GM23248 (cell line): ENCODE measurements around the gene ULK3. TPM values are rescaled to one million over a fixed set of nuclear protein-coding genes. Genes with fewer than 3 reads are reported as not detected.

ENCODE experiments used
- DNase-seq: peaks from one replicate; pipeline ENCODE4 v3.0.0-alpha.2; 2015
- H2AFZ ChIP-seq: fragments of 200-600 bp; sonication (generic); 2 replicates; pipeline ENCODE4 v1.6.1; 2016; ENCODE audit warnings: antibody characterized with exemption
- H3F3A ChIP-seq: fragments of 200-600 bp; sonication (generic); 2 replicates; pipeline ENCODE4 v1.6.1; 2016; ENCODE audit warnings: mild to moderate bottlenecking, antibody characterized with exemption, mixed run types; ENCODE audit not compliant: insufficient read depth
- H3K27ac ChIP-seq: fragments of 200-600 bp; sonication (generic); 2 replicates; pipeline ENCODE4 v1.5.1; 2016; ENCODE audit warnings: mild to moderate bottlenecking
- H3K27me3 ChIP-seq: fragments of 200-600 bp; sonication (generic); replicated peaks from 2 replicates; pipeline ENCODE4 v1.6.1; 2016; ENCODE audit warnings: mild to moderate bottlenecking; ENCODE audit not compliant: insufficient read depth
- H3K36me3 ChIP-seq: fragments of 200-600 bp; sonication (generic); 2 replicates; pipeline ENCODE4 v1.6.1; 2016; ENCODE audit warnings: low read depth, mild to moderate bottlenecking
- H3K4me1 ChIP-seq: fragments of 200-600 bp; sonication (generic); 2 replicates; pipeline ENCODE4 v1.6.1; 2016; ENCODE audit warnings: mild to moderate bottlenecking; ENCODE audit not compliant: insufficient read depth
- H3K4me2 ChIP-seq: fragments of 200-600 bp; sonication (generic); one replicate; pipeline ENCODE4 v1.6.1; 2016; ENCODE audit warnings: mild to moderate bottlenecking; ENCODE audit not compliant: unreplicated experiment
- H3K4me3 ChIP-seq: fragments of 200-600 bp; sonication (generic); 2 replicates; pipeline ENCODE4 v1.5.1; 2016; ENCODE audit warnings: mild to moderate bottlenecking
- H3K79me2 ChIP-seq: fragments of 200-600 bp; sonication (generic); 2 replicates; pipeline ENCODE4 v1.6.1; 2016; ENCODE audit warnings: mild to moderate bottlenecking; ENCODE audit not compliant: insufficient read depth
- H3K9ac ChIP-seq: fragments of 200-600 bp; sonication (generic); 2 replicates; pipeline ENCODE4 v1.6.1; 2016; ENCODE audit warnings: mild to moderate bottlenecking
- H3K9me2 ChIP-seq: fragments of 200-600 bp; sonication (generic); 2 replicates; pipeline ENCODE4 v1.6.1; 2016; ENCODE audit warnings: mixed run types, mild to moderate bottlenecking, moderate library complexity; ENCODE audit not compliant: insufficient read depth
- H3K9me3 ChIP-seq: fragments of 200-600 bp; sonication (generic); one replicate; pipeline ENCODE4 v1.6.1; 2017; ENCODE audit warnings: low read depth
- H4K20me1 ChIP-seq: fragments of 200-600 bp; sonication (generic); 2 replicates; pipeline ENCODE4 v1.6.0; 2016; ENCODE audit not compliant: insufficient read depth
- EZH2 ChIP-seq: fragments of 200-600 bp; sonication (generic); IDR thresholded peaks from 2 replicates; pipeline ENCODE4 v1.6.1; 2018; ENCODE audit warnings: antibody characterized with exemption, mild to moderate bottlenecking; ENCODE audit not compliant: insufficient read depth, poor library complexity, severe bottlenecking
- EZH2phosphoT487 ChIP-seq: fragments of 200-600 bp; sonication (generic); IDR thresholded peaks from 2 replicates; pipeline ENCODE4 v1.6.1; 2018; ENCODE audit warnings: antibody characterized with exemption, moderate library complexity, mild to moderate bottlenecking, low read depth; ENCODE audit not compliant: insufficient read depth
- WGBS, 2 experiments: methylation state at CpG; one replicate each; pipeline ENCODE4 v1.1.6; 2015 to 2017; ENCODE audit warnings: low lambda C conversion rate in 2 of 2, low coverage in 1 of 2; ENCODE audit errors: missing lambda C conversion rate in 2 of 2; 5-methylcytosine and 5-hydroxymethylcytosine counted together
- in situ Hi-C: fragments of 300-500 bp; cut with MboI; formaldehyde crosslinking; loops from 2 replicates; pipeline ENCODE4 v1.15.0; 2020
- polyA plus RNA-seq: library from polyadenylated mRNA; unstranded; fragments of >200 nt; fragmentation: Nextera tagmentation; extraction: Ambion mirVana; gene quantifications from 2 replicates; pipeline ENCODE4 v1.2.1, GENCODE V29; 2016
- total RNA-seq: library from RNA; depleted of rRNA; stranded (reverse); fragments of >200 nt; shearing (Covaris generic); gene quantifications from 2 replicates; pipeline ENCODE4 v1.2.3, GENCODE V29; 2014

Gene ULK3
- total and polyA plus RNA-seq, 2 experiments from 2014 or later: 14.6 to 30.3 TPM

DNA sequence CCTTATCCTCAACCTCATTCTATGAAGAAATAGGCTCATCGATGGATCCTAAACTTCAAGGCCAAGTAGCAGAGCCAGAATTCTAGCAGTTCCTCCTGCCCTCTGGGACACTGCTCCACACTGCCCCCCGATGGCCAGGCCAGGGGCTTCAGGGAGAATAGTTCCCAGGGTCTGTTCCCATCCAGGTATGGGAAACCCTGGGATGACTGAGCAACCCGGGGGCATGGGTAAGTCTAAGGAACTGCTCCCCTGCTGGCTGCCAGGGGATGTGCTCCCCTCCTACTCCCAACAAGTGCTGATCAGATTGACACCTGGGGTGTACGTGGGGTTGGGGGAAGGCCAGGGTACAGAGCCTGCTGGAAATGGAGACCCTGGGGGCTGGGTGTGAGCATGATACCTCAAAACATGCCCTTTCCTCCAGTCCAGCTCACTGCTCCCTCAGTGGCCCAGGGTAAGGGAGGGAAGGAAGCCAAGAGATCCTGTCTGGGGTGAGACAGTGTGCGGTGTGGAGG, 7.6 kb downstream of the ULK3 start:
- peak; percentile 71 for DNase-seq
- H4K20me1 ChIP-seq: no peaks in the 10 kb centered on the region
- no peaks in the 10 kb centered on the region for H3F3A ChIP-seq
- H3K27me3 ChIP-seq: no peaks in the 10 kb centered on the region
- H3K36me3 ChIP-seq: no peaks in the 10 kb centered on the region
- no peaks in the 10 kb centered on the region for H3K79me2 ChIP-seq
- 53 to 58% methylated on average over 5 of the region's 5 CpGs for WGBS, 2 experiments
- H3K4me3 ChIP-seq: no peak overlapping the region
- H3K4me2 ChIP-seq: no peak overlapping the region
- H3K9me3 ChIP-seq: no peaks in the 10 kb centered on the region
- no peak overlapping the region for H3K27ac ChIP-seq
- no peak overlapping the region for H2AFZ ChIP-seq
- H3K4me1 ChIP-seq: no peaks in the 10 kb centered on the region
- no peak overlapping the region for H3K9ac ChIP-seq
- TF ChIP-seq EZH2phosphoT487: no peak
- TF ChIP-seq EZH2: no peak
- in situ Hi-C loops: no loop called here
- H3K9me2 ChIP-seq: no peaks in the 10 kb centered on the region

GRCh38 chr15:74833376-74834107, 9.4 kb downstream of the ULK3 start:
- Histone ChIP-seq H3K9ac (no peak overlapping the region), H3K9me2 (no peaks in the 10 kb centered on the region), H3K4me2 (no peak overlapping the region), H3K27ac (no peak overlapping the region), H3K27me3 (no peaks in the 10 kb centered on the region), H3K36me3 (no peaks in the 10 kb centered on the region), H3K4me1 (no peaks in the 10 kb centered on the region), H4K20me1 (no peaks in the 10 kb centered on the region), H3F3A (0 out of 2 replicates have a peak, but pooled peaks cover 4% of the 10 kb centered on the region), H2AFZ (no peak overlapping the region), H3K9me3 (no peaks in the 10 kb centered on the region), H3K79me2 (no peaks in the 10 kb centered on the region), H3K4me3 (no peak overlapping the region)
- no peak for TF ChIP-seq EZH2
- TF ChIP-seq EZH2phosphoT487: no peak
- no peak for DNase-seq
- in situ Hi-C loops: no loop called here
- 73 to 77% methylated on average over 12 of the region's 12 CpGs for WGBS, 2 experiments

DNA sequence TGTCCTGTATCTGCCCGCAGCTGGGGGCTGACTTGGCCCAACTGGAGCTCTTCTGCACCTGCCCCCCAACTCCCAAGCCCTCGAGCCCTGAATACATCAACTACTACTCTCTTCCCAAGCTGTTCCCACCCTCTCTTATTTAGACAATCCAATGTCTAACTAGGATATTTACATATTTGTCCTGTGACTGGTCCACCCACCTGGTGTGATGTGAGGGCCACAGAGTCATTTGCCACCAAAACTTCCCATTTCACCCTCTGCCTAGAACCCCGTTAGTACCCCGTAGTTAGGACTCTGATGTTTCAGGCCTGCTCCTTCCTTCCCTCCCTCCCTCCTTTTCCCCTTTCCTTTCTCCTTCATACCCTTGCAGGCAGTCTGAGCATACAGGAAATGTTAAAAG, 10.1 kb downstream of the ULK3 start:
- Histone ChIP-seq H3K9me3 (no peaks in the 10 kb centered on the region), H3K36me3 (no peaks in the 10 kb centered on the region), H3K27ac (no peak overlapping the region), H3K9me2 (no peaks in the 10 kb centered on the region), H2AFZ (no peak overlapping the region), H3K4me1 (no peaks in the 10 kb centered on the region), H3K27me3 (no peaks in the 10 kb centered on the region), H3K4me2 (no peak overlapping the region), H3K9ac (no peak overlapping the region), H3K4me3 (no peak overlapping the region), H3K79me2 (no peaks in the 10 kb centered on the region), H4K20me1 (no peaks in the 10 kb centered on the region), H3F3A (0 out of 2 replicates have a peak, but pooled peaks cover 4% of the 10 kb centered on the region)
- TF ChIP-seq EZH2phosphoT487 (no peak), EZH2 (no peak)
- 67 to 68% methylated on average over 4 of the region's 4 CpGs for WGBS, 2 experiments
- in situ Hi-C loops: no loop called here
- no peak for DNase-seq

- DNase-seq: no peak
- Histone ChIP-seq H4K20me1 (no peaks in the 10 kb centered on the region), H3K4me1 (no peaks in the 10 kb centered on the region), H3K27me3 (no peaks in the 10 kb centered on the region; the same call in none of the 2 replicates), H3F3A (0 out of 2 replicates have a peak, but pooled peaks cover 4% of the 10 kb centered on the region), H3K79me2 (no peaks in the 10 kb centered on the region), H3K4me2 (no peak overlapping the region), H2AFZ (no peak overlapping the region), H3K9me3 (no peaks in the 10 kb centered on the region), H3K36me3 (no peaks in the 10 kb centered on the region), H3K9ac (no peak overlapping the region), H3K27ac (no peak overlapping the region), H3K4me3 (no peak overlapping the region), H3K9me2 (no peaks in the 10 kb centered on the region)
- WGBS, 2 experiments: 58 to 59% methylated on average over 15 of the region's 15 CpGs
- TF ChIP-seq EZH2 (no peak), EZH2phosphoT487 (no peak)
- in situ Hi-C loops: no loop called here
Observed at GRCh38 chr15:74831813-74832495, 11.0 kb downstream of the ULK3 start.
